ENCODE data around the gene BORCS5.

BORCS5 gene

GRCh38 chr12:12428961-12429657 lies 72.2 kb downstream of the BORCS5 start:
- TF ChIP-seq, protein P1, sequence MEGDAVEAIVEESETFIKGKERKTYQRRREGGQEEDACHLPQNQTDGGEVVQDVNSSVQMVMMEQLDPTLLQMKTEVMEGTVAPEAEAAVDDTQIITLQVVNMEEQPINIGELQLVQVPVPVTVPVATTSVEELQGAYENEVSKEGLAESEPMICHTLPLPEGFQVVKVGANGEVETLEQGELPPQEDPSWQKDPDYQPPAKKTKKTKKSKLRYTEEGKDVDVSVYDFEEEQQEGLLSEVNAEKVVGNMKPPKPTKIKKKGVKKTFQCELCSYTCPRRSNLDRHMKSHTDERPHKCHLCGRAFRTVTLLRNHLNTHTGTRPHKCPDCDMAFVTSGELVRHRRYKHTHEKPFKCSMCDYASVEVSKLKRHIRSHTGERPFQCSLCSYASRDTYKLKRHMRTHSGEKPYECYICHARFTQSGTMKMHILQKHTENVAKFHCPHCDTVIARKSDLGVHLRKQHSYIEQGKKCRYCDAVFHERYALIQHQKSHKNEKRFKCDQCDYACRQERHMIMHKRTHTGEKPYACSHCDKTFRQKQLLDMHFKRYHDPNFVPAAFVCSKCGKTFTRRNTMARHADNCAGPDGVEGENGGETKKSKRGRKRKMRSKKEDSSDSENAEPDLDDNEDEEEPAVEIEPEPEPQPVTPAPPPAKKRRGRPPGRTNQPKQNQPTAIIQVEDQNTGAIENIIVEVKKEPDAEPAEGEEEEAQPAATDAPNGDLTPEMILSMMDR (IDR thresholded peaks at IDR 0.05; ENCODE audit: low read depth, low read length, poor library complexity, severe bottlenecking), result no peak
- TF ChIP-seq EZH2phosphoT487 (IDR thresholded peaks at IDR 0.05; ENCODE audit: borderline replicate concordance, low read length), result no peak
- H3K4me2 ChIP-seq (ENCODE audit: low read length), result no peak overlapping the region
- H3K27me3 ChIP-seq (ENCODE audit: control insufficient read depth, low read length), result no peaks in the 10 kb centered on the region
- H3K9me2 ChIP-seq (replicated peaks; ENCODE audit: control insufficient read depth, low read length), result no peaks in the 10 kb centered on the region
- H4K20me1 ChIP-seq (ENCODE audit: control insufficient read depth, insufficient read depth, low read depth, low read length), result no peaks in the 10 kb centered on the region
- no peaks in the 10 kb centered on the region for H3K79me2 ChIP-seq (ENCODE audit: control insufficient read depth, low read length)
- no peak overlapping the region for H3K4me3 ChIP-seq (ENCODE audit: low read length)
- H3F3A ChIP-seq (ENCODE audit: control insufficient read depth, insufficient read depth), result no peaks in the 10 kb centered on the region
- H3K27ac ChIP-seq (ENCODE audit: low read depth, low read length), result no peak overlapping the region
- no peaks in the 10 kb centered on the region for H3K4me1 ChIP-seq (ENCODE audit: control insufficient read depth, low read length)
- H3K9me3 ChIP-seq (ENCODE audit: control insufficient read depth, insufficient read depth, low read length), result no peaks in the 10 kb centered on the region
- H3K36me3 ChIP-seq (ENCODE audit: control insufficient read depth, low read length), result no peaks in the 10 kb centered on the region

- Histone ChIP-seq H3K4me1 (ENCODE audit: control insufficient read depth, low read length) (no peaks in the 10 kb centered on the region), H3K4me2 (ENCODE audit: low read length) (no peak overlapping the region), H3K27ac (ENCODE audit: low read depth, low read length) (no peak overlapping the region), H3F3A (ENCODE audit: control insufficient read depth, insufficient read depth) (no peaks in the 10 kb centered on the region), H4K20me1 (ENCODE audit: control insufficient read depth, insufficient read depth, low read depth, low read length) (0 out of 2 replicates have a peak, but pooled peaks cover 3% of the 10 kb centered on the region), H3K27me3 (ENCODE audit: control insufficient read depth, low read length) (no peaks in the 10 kb centered on the region), H3K9me2 (replicated peaks; ENCODE audit: control insufficient read depth, low read length) (no peaks in the 10 kb centered on the region), H3K79me2 (ENCODE audit: control insufficient read depth, low read length) (no peaks in the 10 kb centered on the region), H3K36me3 (ENCODE audit: control insufficient read depth, low read length) (no peaks in the 10 kb centered on the region; the same call in 1 of the 2 replicates), H3K9me3 (ENCODE audit: control insufficient read depth, insufficient read depth, low read length) (no peaks in the 10 kb centered on the region), H3K4me3 (ENCODE audit: low read length) (no peak overlapping the region)
- TF ChIP-seq, protein P1 (IDR thresholded peaks at IDR 0.05; ENCODE audit: low read depth, low read length, poor library complexity, severe bottlenecking), result no peak
- TF ChIP-seq EZH2phosphoT487 (IDR thresholded peaks at IDR 0.05; ENCODE audit: borderline replicate concordance, low read length), result no peak
These were observed 75.5 kb downstream of the BORCS5 start for GRCh38 chr12:12432364-12432763.

- Histone ChIP-seq H3K4me2 (ENCODE audit: low read length) (no peak overlapping the region), H3K4me1 (ENCODE audit: control insufficient read depth, low read length) (no peaks in the 10 kb centered on the region), H3K27me3 (ENCODE audit: control insufficient read depth, low read length) (no peaks in the 10 kb centered on the region), H3K79me2 (ENCODE audit: control insufficient read depth, low read length) (no peaks in the 10 kb centered on the region), H3K9me3 (ENCODE audit: control insufficient read depth, insufficient read depth, low read length) (no peaks in the 10 kb centered on the region), H4K20me1 (ENCODE audit: control insufficient read depth, insufficient read depth, low read depth, low read length) (0 out of 2 replicates have a peak, but pooled peaks cover 3% of the 10 kb centered on the region), H3F3A (ENCODE audit: control insufficient read depth, insufficient read depth) (no peaks in the 10 kb centered on the region), H3K27ac (ENCODE audit: low read depth, low read length) (no peak overlapping the region), H3K9me2 (replicated peaks; ENCODE audit: control insufficient read depth, low read length) (no peaks in the 10 kb centered on the region), H3K4me3 (ENCODE audit: low read length) (no peak overlapping the region), H3K36me3 (ENCODE audit: control insufficient read depth, low read length) (no peaks in the 10 kb centered on the region; the same call in 1 of the 2 replicates)
- no peak for TF ChIP-seq EZH2phosphoT487 (IDR thresholded peaks at IDR 0.05; ENCODE audit: borderline replicate concordance, low read length)
- TF ChIP-seq, protein P1 (IDR thresholded peaks at IDR 0.05; ENCODE audit: low read depth, low read length, poor library complexity, severe bottlenecking), result no peak
These were observed 76.4 kb downstream of the BORCS5 start for GRCh38 chr12:12433203-12433731.
